Activated T-cell treated with anti-CD3 and anti-CD28 coated beads for 1 hour (primary cell): ENCODE results near the gene PLA2G3.
"Not testable (repeated sequence)": the region's sequence is repeated elsewhere in the genome, so short reads cannot be mapped to it uniquely, and the experiment has no call there.

Source experiments
- DNase-seq: peaks from one replicate; pipeline ENCODE4 v3.0.0-alpha.2; 2020; ENCODE audit warnings: low read depth

Gene PLA2G3, protein sequence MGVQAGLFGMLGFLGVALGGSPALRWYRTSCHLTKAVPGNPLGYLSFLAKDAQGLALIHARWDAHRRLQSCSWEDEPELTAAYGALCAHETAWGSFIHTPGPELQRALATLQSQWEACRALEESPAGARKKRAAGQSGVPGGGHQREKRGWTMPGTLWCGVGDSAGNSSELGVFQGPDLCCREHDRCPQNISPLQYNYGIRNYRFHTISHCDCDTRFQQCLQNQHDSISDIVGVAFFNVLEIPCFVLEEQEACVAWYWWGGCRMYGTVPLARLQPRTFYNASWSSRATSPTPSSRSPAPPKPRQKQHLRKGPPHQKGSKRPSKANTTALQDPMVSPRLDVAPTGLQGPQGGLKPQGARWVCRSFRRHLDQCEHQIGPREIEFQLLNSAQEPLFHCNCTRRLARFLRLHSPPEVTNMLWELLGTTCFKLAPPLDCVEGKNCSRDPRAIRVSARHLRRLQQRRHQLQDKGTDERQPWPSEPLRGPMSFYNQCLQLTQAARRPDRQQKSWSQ

DNA sequence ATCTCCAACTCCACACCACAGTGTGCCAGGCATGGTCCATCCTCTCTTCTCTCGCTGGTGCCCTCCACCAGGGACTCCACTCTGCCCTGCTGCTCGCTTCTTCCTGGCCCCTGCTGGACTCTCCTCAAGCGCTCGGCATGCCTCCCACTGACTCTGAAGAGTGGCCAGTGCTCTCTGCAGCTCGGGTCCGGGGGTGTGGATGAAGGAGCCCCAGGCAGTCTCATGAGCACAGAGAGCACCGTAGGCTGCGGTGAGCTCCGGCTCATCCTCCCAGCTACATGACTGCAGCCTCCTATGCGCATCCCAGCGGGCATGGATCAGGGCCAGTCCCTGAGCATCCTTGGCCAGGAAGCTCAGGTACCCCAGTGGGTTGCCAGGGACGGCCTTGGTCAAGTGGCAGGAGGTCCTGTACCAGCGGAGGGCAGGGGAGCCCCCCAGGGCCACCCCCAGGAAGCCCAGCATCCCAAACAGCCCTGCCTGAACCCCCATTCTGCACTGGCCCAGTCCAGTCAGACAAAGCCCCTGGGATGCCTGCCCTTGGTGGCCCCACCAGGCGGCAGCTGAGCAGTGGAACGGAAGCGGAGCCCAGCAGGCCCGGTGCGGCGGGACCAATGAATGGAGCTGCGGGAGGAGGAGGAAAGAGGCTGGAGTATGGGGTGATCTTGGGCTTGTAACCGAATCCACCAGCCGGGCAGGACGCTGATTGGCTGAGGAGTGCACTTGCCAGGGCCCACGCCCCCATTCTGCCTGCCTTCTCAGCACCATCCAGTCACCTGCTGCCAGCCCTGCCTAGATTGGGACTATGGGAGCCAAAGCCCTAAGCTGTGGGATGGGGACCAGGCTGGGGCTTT lies at the start of gene PLA2G3:
Gene PLA2G3 (minus strand): TSS at position 643 of the 851 bp plus-strand sequence. CDS start 154 bp downstream, at position 489.
- no peak for DNase-seq

- DNase-seq = no peak
Observed at GRCh38 chr22:31187627-31188026, 47.3 kb upstream of the PLA2G3 start.

GRCh38 chr22:31185056-31185455 lies 44.7 kb upstream of the PLA2G3 start:
- DNase-seq = no peak

DNA sequence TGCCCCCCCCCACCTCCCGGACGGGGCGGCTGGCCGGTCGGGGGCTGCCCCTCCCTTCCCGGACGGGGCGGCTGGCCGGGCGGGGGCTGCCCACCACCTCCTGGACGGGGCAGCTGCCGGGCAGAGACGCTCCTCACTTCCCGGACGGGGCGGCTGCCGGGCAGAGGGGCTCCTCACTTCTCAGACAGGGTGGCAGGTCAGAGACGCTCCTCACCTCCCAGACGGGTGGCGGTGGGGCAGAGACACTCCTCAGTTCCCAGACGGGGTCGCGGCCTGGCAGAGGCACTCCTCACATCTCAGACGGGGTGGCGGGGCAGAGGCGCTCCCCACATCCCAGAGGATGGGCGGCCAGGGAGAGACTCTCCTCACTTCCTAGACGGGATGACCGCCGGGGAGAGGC lies 43.7 kb upstream of the PLA2G3 start:
- no peak for DNase-seq

GRCh38 chr22:31179345-31179744 lies 39.0 kb upstream of the PLA2G3 start:
- DNase-seq = no peak

DNA sequence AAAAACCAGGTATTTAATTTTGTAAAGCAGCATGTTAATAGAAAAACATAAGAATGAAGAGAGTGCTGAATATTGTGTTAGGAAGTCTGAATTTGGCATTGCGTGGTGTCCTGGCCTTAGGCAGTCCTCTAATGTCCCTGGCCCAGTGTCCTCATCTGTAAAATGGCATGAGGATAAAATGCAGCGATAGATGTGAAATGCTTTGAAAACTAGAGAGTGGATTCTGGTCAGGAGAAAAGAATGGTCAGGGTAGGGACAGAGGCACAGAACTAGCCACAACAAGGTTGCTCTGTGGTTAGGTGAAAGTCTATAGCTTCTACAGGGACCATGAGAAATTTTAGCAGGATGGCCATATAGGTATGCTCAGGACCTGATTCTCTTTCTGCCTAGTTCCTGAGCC lies 38.6 kb upstream of the PLA2G3 start:
- DNase-seq = no peak

GRCh38 chr22:31177420-31178162 lies 37.3 kb upstream of the PLA2G3 start:
- no peak for DNase-seq

DNA sequence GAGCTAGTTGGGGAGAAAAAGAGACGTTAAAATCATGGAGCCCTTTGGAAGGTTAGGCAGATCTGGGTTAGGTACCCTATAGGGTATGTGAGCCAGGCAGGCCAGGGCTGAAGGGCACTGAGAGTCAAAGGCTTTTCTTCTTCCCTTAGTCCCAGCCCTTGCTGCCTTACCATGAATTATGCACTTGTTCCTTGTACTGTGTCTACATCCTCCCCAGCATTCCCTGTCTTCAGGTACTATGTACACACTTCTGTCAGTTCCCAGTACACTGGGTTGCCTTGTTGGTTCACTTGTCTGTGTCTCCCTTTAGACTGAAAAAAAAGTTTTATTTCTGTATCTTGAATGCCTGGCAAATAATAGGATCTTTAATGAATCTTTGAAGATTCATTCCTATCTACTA lies 36.6 kb upstream of the PLA2G3 start:
- DNase-seq = no peak

GRCh38 chr22:31173386-31174145 lies 33.3 kb upstream of the PLA2G3 start:
- no peak for DNase-seq

- not testable (repeated sequence) for DNase-seq
Observed at GRCh38 chr22:31171734-31172133, 31.4 kb upstream of the PLA2G3 start.

- DNase-seq = no peak
Observed at GRCh38 chr22:31170971-31171370, 30.7 kb upstream of the PLA2G3 start.

- DNase-seq = no peak
Observed at GRCh38 chr22:31162015-31162765, 21.9 kb upstream of the PLA2G3 start.

GRCh38 chr22:31161386-31161785 lies 21.1 kb upstream of the PLA2G3 start:
- no peak for DNase-seq

DNA sequence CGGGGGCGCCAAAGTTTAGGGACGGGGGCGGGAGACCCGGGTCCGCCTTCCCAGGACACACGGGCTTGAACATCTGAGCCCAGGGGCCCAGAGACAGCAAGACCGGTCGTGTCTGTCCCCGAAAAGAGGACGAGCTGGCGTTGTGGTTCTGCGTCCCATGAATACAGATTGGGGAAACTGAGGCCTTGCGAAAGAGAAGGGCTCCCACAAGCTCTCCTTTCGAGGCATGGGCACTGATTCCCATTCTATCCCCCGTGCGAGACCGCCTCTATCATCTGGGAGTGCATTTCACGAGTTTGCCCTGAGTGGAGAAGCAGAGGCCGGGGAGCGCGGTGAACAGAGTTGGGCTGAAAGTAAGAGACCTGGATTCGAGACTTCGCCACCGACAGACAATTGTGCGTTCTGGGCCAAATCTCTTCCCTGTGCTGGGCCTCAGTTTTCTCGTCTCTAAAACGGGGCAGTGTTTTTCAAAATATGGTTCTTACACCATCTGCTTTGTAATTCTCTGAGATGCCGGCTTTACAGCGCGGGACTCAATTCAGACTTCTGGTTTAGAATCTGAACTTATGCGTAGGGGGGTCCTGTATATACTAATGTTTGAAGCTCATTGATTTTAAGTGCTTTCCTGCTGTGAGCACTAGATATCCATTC lies 20.1 kb upstream of the PLA2G3 start:
- DNase-seq = no peak

DNA sequence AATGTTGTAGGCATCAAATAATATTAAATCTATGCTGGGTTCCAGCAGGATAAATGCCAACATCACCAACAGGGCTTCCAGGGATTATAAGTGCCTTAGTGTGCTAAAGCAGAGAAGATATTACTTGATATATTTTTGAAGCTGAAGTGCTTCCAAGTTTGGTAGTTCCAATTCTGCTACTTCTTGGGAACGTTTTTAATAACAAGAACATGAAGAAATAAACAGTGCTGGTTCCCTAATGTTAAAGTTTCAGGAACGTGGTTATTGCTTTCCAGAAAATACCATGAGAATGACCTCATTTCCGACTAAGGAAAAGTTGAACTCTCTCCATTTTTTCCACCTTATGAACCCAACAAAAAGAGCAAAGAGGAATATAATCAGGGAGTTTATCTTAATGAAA lies 15.1 kb upstream of the PLA2G3 start:
- DNase-seq = no peak

GRCh38 chr22:31154975-31155374 lies 14.7 kb upstream of the PLA2G3 start:
- no peak for DNase-seq

GRCh38 chr22:31153357-31153756 lies 13.0 kb upstream of the PLA2G3 start:
- DNase-seq = no peak

- DNase-seq = no peak
Observed at GRCh38 chr22:31151872-31152271, 11.6 kb upstream of the PLA2G3 start.

- no peak for DNase-seq
Observed at GRCh38 chr22:31150615-31151014, 10.3 kb upstream of the PLA2G3 start.

GRCh38 chr22:31148953-31149627 lies 8.8 kb upstream of the PLA2G3 start:
- DNase-seq = no peak
